ENCODE results near the gene CALCOCO1.

DNA sequence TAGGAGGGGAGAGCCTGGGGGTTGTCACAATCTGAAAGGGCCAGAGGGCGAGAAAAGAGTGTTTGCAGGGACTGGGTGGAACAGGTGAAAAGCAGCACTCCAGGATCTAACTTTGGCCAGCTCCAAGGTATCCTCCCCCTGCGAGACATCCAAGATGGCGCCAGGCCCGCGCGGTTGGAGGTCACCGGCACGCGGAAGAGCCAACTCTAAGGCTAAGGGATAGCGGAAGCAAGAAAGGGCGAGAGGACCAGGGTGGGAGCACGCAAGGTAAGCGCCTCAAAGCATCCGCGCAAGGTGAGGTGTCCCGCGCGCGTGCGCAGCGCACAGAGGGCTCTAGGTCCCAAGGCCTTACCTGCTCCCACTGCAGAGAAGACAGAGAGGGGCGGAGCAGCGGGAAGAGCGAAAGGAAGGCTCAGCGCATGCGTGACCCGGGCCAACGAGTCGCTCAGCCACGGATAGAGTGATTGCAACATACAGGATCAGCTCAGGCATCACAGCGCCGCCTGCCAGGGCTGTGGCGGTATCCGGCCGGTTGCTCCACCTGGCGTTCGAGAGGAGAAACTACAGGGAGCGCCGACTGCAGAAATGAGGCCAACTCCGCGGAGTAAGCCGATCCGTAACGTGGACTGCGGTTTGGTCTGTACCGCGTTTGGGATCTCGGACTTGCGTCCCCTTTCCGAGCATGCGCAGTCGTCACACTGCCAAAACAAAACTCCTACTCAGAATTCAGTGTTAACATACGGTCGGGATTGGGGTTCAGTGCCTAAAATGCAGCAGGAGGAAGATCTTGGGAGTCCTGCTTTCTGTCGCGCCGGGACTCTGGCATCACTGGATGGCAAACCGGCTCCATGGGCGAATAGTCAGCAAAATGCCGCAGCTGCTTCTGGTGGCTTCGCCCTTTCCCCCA lies 51.3 kb downstream of the CALCOCO1 start, which contains the start of gene ATP5MC2:
- TF ChIP-seq, protein P1, sequence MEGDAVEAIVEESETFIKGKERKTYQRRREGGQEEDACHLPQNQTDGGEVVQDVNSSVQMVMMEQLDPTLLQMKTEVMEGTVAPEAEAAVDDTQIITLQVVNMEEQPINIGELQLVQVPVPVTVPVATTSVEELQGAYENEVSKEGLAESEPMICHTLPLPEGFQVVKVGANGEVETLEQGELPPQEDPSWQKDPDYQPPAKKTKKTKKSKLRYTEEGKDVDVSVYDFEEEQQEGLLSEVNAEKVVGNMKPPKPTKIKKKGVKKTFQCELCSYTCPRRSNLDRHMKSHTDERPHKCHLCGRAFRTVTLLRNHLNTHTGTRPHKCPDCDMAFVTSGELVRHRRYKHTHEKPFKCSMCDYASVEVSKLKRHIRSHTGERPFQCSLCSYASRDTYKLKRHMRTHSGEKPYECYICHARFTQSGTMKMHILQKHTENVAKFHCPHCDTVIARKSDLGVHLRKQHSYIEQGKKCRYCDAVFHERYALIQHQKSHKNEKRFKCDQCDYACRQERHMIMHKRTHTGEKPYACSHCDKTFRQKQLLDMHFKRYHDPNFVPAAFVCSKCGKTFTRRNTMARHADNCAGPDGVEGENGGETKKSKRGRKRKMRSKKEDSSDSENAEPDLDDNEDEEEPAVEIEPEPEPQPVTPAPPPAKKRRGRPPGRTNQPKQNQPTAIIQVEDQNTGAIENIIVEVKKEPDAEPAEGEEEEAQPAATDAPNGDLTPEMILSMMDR (IDR thresholded peaks at IDR 0.05; ENCODE audit: insufficient read depth, low read length) = peak; percentile 98
- TF ChIP-seq REST (IDR thresholded peaks at IDR 0.05; ENCODE audit: insufficient replicate concordance, low read depth) = peak; percentile 78
